Activated CD4-positive, CD25-positive, alpha-beta regulatory T cell treated with anti-CD3 and anti-CD28 coated beads, Interleukin-2, amount 50 U/mL, for 16 hours (primary cell): ENCODE measurements around the gene LOXL1.
A peak's percentile ranks its signal among the peaks of the same experiment; 100 is the strongest.
"Not testable (repeated sequence)": the region's sequence is repeated elsewhere in the genome, so short reads cannot be mapped to it uniquely, and the experiment has no call there.

Experiments
- DNase-seq: peaks from one replicate; pipeline ENCODE4 v3.0.0-alpha.2; 2020; ENCODE audit warnings: low read depth, low spot score

The LOXL1 gene

DNA sequence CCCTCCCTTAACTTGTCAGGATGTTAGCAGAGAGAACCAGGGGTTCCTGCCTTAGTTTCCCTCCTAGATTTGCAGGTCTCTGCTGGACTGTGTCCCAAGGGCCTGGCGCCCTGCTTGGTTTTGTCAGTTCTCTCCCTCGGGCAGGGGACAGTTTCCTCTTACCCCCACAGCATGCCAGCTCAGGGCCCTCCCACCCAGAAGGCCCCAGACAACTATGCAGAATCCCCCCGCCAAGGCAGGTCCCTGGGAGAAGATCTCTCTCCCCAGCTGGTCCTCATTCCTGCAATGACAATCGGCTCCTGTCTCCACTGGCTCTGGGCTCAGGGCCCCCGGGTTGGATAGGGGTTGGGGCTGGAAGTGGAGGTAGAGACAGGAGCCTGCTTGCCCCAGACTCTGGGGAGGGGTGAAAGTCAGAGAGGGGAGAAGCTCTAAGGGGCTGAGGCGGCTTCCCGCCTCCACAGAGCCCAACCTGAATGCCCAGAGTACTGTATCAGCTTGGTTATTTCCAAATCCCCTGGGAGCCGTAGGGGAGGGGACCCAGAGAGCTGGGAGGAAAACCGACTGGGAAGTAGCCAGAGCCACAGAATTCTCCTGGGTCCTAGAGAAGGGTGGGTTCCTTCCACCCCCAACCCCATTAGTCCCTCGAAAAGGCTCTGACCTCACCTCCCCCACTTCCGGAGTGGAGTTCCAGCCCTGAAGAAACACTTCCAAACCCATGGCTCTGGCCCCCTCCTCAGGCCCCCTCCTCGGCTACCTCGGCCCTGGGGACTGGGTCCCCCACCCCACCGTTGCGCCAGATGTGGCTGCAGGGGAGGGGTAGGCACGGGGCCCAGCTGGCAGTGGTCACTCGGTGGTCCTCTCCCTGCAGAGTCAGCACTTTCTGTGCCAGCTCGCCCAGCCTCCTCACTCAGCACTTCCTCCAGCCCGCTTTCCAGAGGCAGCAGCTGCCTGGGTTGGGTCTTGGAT, 3.8 kb upstream of the LOXL1 start:
- no peak for DNase-seq

DNA sequence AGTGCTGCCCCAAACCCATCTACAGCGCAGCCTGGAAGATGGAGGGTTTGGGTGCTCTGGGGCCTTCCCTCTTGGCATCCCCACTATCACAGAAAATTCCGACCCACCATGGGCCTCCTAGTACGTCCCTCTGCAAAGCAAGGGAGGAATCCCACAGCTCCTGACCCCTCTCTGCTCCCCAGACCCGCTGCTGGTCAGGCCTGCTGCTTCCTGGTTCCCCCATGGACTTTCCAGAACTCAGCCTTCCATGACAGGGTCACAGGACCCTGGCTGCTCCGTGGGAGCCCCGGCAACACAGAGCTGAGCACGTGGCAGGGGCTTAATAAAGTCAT, 3.1 kb upstream of the LOXL1 start:
- no peak for DNase-seq

DNA sequence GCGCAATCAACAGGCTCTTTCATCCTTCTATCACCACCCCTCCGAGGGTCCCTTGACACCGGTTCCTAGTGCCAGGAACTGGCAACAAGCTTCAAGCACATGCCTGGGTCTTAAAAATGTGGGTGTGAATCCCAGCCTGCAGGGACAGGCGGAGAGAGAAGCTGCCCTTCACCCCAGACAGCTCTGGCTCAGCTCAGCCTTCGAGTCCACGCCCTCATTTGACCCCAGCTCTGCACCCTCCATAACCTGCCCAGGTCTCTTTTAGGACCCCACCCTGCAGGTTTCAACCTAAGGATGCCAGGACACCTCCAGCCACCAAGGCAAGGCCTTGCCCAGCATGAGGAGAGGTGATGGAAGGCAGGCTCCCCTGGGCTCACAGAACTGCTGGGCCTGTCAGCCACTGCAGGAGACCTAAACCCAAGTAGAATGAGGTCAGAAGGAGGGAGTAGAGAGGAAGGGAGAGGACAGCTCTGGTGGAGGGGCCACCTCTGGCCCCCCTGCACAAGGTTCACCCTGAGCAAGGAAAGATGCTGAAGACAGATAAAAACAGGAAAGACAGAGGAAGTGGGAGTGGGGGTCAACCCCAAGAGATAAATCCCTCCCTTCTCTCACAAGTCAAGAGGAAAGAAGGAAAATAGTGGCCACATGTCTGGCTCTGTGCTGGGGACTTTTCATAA, 2.6 kb upstream of the LOXL1 start:
- no peak for DNase-seq

DNA sequence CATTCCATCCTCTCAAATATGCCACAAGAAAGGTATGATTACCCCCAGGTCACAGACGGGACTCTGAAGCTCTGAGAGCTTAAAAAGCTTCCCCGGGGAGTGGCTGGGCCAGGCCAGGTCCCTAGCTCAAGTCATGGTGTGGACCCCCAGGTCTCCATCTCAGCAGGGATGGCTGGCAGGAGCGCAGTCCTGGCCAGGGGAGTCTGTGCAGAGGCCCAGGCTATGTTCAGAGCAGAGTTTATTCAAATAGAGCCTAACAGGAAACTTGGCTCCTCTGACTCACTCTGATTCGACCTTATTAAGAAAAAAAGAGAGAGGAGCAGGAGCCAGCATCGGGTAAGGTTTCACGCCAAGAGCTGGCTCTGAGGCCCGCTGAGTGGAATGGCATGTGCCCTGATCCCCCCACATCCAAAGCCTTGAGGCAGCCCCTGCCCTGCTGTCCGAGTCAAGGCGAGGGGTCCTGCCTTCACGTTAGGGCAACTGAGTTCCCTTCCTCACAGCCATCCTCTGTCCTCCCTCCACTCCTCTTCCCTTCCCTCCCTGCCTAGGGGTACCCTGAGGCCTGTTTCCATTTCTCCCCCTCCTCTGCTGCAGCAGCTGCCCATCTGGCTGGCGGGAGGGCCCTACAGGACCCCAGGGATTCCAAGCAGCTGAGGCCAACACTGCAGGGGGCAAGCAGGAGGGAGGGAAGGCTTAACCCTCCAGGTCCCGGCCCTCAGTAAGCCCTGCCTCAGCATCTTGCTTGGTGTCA, 1.9 kb upstream of the LOXL1 start:
- DNase-seq = no peak

DNA sequence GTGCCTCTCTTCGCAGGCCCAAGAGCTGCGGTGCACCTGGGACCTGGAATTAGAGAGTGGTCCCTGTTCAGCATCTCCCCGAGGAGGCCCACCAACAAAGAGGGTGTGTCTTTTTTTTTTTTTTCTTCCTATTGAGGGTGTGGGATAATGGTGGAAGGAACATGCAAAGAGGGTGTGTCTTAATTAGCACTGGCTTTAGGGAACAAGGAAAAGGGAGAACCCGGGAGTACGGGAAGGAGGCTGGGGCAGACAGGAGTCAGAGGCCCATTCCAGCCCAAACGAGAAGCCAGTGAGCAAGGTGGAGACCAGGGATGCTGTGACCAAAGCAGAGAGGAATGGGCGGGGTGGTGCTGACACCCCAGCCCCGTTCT, 429 bp upstream of the LOXL1 start:
- DNase-seq = no peak

DNA sequence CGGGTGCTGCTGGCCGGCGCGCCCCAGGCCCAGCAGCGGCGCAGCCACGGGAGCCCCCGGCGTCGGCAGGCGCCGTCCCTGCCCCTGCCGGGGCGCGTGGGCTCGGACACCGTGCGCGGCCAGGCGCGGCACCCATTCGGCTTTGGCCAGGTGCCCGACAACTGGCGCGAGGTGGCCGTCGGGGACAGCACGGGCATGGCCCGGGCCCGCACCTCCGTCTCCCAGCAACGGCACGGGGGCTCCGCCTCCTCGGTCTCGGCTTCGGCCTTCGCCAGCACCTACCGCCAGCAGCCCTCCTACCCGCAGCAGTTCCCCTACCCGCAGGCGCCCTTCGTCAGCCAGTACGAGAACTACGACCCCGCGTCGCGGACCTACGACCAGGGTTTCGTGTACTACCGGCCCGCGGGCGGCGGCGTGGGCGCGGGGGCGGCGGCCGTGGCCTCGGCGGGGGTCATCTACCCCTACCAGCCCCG, 777 bp downstream of the LOXL1 start:
- no peak for DNase-seq

DNA sequence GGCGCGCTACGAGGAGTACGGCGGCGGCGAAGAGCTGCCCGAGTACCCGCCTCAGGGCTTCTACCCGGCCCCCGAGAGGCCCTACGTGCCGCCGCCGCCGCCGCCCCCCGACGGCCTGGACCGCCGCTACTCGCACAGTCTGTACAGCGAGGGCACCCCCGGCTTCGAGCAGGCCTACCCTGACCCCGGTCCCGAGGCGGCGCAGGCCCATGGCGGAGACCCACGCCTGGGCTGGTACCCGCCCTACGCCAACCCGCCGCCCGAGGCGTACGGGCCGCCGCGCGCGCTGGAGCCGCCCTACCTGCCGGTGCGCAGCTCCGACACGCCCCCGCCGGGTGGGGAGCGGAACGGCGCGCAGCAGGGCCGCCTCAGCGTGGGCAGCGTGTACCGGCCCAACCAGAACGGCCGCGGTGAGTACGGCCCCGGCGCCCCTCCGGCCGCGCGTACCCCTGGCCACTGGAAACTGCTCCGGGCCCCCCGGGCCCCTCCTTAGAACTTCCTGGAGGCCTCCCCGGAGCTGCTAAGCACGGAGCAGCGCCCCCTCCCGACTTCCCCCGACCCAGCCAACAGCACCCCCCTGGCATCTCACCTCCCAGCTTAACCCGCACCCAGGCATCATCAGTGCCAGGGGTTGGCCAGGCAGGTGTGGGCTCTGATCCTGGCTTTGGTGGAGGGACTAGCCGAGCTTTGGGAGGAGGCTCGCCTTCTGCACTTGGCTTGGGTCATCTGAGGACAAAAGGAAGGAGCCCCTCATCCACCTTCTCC, 1.4 kb downstream of the LOXL1 start:
- DNase-seq = peak; percentile 48

DNA sequence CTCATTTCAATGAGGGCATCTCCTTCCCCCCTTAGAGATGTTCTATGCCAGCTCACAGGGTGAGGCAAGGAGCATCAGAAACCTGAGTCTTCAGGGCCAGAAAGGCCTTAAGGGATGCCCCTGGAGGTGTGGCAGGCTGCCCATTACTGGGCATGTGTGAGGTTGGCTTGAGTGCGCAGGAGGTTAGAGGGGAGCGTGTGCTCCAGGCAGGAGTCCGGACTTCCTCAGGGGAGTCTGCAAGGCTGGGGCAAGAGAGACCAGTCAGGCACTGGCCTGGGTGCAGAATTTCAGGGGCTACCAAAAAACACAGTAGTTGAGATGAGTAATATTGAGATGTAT, 1.9 kb downstream of the LOXL1 start:
- no peak for DNase-seq

DNA sequence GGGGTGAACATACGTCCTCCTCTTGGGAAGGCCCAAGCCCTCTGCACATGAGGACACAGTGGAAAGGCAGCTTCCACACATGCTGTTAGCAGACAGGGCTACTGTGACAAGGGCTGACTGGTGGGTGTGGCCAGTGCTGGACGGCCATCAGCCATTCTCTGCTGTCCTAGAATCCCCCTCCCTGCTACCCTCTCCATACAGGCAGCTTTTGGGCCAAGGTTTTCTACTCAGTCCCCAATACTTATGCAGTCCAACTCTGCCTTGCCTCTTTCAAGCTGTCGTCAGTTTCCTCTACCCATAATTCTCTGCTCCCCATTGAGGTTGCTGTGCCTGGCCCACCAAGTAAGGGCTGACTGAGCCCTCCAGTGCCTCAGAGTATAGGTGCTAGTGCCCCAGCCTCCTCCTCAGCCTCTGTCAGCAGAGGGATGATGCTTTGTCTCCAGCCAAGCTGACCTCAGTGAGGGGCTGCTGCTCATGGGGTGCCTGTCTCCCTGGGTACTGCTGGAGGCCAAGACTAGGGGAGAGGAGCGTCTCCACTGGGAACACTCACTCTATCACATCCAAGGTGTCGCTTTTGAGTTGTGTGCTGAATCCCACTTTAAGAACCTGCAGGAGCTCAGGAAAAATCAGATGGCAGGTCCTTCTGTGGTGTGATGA, 2.8 kb downstream of the LOXL1 start:
- DNase-seq = no peak

DNA sequence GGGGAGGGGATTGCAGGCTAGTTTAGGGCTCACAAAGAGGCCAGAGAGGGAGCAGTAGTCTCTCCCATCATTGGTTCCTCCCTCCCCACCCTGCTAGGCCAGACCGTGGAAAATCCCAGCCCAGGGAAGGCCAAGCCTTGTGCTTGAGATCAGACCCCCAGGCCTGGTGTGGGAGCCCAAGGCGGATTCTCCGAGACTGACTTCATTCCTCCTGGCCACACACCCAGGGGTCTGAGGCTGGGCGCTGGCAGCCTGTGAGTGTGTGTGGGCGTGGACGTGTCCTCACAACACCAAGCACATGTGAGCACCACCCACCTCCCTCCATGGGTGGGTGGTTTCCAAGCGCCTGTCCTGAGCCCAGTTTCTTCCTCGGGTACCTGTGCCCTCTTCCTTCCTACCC, 4.1 kb downstream of the LOXL1 start:
- no peak for DNase-seq

DNA sequence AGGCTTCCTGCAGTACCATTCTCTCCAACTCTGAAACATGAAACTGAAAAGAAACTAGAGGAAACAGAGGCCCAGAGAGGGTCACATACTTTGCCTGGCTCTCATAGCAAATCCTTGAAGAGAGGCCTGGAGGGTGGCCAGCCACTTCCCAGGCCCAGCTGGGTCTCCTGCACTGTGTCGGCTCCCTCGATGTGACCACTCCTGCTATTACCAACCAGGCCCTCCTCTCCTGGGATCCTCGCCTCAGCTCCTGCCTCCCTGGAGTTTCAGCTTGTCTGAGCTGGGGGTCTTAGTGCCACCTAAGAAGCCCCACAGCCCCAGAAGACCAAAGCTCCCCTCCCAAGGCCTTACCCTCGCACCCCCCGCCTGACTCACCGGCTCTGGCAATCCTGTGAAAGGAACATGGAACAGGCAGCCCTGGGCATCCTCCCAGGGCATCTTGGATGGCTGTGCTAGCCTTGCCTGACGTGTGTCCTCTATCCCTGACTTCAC, 4.6 kb downstream of the LOXL1 start:
- DNase-seq = no peak

DNA sequence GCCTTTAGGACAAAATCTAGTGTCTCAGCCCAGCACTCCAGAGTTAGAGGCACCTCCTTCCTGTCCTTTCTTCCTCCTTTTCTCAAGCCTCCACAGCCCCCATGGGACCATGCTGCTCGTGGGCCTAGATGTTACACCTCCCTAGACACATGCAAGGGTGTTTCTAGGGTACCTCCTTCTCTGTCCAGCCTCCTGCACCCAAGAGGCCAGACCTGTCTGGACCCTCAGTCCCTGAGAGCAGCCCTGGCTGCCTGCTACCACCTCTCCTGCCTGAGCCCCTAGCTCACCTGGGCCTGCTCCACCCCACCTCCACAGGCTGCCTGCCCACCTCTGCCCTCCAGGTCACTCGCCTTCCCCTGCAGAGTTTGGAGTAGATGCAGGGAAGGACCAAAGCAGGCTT, 5.2 kb downstream of the LOXL1 start:
- no peak for DNase-seq

DNA sequence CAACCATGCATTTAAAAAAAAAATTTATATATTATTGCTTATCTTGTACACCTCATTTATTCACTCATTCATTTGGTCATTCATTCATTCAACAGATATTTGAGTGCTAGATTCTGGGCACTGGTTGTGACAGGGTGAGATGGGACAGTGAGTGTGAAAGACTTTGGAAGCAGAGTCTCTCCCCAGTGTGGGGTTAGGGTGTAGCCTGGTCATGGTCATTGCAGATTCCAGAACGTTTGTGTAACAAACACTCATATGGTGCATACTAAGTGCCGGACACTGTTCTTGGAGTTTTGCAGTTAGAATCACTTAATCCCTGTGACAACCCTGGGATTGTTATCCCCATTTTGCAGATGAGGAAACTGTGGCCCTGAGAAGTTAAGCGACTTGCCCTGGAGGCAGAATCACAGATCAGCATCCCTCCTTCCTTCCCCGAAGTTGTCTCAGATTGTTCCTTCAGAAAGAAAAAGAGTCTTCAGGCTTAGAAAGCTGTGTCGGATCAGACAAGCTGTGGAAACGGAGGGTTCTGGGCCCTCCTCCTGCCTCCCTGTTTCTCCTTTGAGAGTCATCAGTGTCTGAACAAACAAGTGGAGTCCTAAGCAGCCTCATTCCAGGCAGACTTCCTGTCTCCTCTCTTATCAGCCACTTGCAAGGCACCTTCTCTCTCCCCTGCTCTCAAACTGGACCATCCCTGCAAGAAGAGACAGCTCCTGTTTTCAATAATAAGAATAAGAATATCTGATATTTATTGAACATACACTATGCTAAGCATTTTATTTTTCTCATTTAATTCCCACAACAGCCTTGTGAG, 6.3 kb downstream of the LOXL1 start:
- no peak for DNase-seq

DNA sequence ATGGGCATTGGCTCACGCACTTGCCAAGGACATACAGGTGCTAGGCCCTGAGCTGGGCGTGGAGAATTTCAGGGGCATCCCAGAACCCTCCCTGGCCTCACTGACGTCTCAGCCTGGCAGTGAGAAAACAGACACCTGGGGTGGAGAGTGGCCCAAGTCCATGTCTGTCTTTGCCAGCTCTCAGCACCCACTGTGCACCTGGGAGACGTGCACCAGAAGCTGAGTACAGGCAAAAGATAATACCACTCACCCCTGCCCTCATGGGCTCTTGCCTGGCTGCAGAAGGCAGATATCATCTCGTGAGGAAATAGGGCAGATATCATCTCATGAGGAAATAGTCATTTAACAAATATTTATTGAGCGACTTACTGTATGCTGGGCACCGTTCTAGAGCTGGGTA, 8.0 kb downstream of the LOXL1 start:
- no peak for DNase-seq

DNA sequence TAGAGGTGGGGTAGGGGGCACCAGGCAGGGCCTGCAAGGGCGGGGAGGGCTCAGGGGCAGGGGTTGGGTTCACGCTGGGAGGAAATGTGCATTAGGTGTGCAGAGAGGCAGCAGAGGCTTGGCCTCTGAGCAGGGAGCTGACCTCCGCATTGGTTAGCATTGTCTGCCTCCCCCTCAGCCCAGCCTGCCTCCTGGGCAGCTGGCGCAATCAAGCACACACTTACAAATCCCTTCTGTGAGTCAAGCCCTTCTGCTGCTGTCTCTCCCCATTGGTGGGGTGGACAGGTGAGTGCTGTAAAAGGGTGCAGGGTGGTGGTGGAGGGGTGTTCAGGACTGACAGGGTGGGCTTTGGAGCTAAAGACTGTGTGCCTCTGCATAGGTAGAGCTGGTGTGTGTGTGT, 9.3 kb downstream of the LOXL1 start:
- DNase-seq = no peak

DNA sequence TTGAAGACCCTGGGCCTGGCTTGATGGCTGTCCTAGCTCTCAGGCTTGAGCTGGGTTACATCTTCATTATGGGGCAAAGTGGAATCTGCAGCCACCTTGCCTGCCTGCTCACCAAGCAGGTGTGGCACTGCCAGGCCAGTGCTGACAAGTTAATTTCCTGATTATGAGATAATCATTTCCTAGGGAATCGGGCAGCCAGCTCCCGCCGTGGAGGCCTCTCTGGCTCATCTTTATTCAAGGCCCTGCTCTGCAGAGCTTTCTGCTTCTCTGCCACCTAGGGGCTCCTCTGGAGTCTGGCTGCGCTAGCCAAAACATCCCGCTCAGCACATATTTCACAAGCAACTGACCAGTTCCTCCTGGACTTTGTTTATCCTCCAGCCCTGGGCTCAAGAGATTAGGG, 9.9 kb downstream of the LOXL1 start:
- no peak for DNase-seq

DNA sequence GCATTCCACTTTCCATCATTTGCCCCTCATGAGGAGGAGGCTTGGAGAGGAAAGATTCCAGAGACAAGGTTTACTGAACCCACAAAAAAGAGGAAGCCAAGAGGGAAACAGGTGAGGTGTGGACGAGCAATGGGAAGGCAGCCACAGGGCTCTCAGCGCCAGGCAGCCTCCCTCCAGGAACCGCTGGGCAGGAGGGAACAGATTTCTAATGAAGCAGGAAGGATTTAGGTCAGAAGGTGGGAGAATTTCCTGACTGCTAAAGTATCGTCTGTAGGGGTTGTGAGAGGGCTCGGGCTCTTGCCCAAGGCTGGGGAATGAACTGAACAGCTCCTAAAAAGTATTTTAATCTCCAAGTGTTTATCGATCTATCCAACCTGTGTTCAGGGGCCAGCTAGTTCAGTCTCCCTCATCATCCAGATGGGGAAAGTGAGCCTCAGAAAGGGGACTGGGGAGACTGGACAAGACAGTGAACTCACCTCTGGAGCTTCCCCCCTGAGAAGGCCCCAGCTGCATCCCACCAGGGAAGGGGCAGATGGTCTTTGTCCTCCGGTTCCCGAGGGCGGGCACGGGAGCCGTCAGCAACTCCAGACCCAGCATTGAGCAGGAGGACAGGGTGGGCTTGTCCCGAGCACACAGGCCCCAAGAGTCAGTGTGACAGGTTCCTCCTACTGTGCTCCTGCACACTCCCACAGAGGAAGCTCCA, 10.5 kb downstream of the LOXL1 start:
- no peak for DNase-seq

DNA sequence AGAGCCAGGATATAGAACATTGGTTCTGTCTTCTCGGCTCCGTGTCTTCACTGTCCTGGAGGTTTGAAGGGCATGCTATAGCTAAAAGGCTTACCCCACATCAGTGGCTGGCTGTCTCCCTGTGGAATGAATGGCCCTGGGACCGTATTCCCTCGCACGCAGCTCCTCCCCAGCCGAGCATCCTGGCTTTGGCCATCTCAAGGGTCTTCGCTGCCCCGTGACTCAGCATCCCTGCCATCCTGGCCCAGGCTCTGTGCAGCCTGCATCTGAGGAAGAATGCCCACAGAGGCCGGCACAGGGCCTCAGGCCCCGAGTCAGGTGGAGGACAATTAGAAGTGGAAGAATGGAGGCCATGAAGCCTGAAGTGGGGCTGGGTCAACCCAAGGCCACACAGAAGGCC, 11.0 kb downstream of the LOXL1 start:
- DNase-seq = no peak

DNA sequence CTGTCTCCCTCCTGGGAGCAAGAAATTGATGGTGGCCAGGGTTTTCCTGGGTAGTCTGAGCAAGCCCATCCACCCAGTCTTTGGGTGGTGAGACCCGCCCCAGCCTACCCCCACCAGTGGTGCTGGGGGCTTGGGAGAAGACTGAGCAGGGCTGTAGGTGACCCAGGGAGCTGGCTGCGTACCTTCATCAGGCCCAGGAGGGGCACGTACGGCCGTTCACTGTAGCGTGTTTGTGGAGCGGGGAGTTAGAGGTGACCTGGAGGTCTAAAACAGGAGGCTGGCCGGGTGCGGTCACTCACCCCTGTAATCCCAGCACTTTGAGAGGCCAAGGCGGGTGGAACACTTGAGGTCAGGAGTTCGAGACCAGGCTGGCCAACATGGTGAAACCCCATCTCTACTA, 11.5 kb downstream of the LOXL1 start:
- no peak for DNase-seq

DNA sequence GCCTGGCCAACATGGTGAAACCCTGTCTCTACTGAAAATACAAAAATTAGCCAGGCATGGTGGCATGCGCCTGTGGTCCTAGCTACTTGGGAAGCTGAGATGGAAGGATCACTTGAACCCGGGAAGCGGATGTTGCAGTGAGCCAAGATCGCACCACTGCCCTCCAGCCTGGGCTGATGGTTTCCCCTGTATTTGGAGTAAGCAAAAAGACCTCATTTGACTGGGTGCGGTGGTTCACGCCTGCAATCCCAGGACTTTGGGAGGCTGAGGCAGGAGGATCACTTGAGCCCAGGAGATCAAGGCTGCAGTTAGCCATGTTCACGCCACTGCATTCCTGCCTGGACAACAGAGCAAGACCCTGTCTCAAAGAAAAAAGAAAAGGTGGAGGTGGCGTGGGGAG, 12.3 kb downstream of the LOXL1 start:
- not testable (repeated sequence) for DNase-seq
